HepG2 (cell line): Measurements from ENCODE around the gene BAG3. TPM values are rescaled to one million over a fixed set of nuclear protein-coding genes. Genes with fewer than 3 reads are reported as not detected.

ENCODE experiments used
- ATAC-seq: fragments of 200-7000 bp; cut with Tn5 transposase; 3 replicates; pipeline ENCODE4 v1.9.1; 2020; ENCODE audit warnings: mild to moderate bottlenecking, moderate library complexity
- BruUV-seq: library from RNA; stranded (reverse); fragments of 400-500 nt; replicated peaks from 2 replicates; lab custom pipeline; 2021; lab: Mats Ljungman, UMichigan
- CTCF ChIA-PET: fragments of 300-600 bp; formaldehyde crosslinking; extraction: SDS; loops from one replicate; lab custom pipeline; 2021; ENCODE audit warnings: low total read pairs, inconsistent platforms, low intra/inter-chr PET ratio; lab: Yijun Ruan, JAX
- POLR2A ChIA-PET: fragments of 350-600 bp; sonication (Branson Sonifier 250); formaldehyde crosslinking; loops from one replicate; lab custom pipeline; 2020; ENCODE audit warnings: antibody characterized with exemption, inconsistent platforms; lab: Yijun Ruan, JAX
- DNase-seq: peaks from one replicate; pipeline ENCODE4 v3.0.0-alpha.2; 2015; ENCODE audit warnings: low spot score
- FAIRE-seq: peaks from 3 replicates; lab custom pipeline; 2011; peaks lifted over from hg19 to GRCh38; lab: Jason Lieb, UNC
- H2AFZ ChIP-seq: one replicate; pipeline ENCODE4 v1.6.1; 2011; ENCODE audit warnings: low read length, inconsistent platforms
- H3K27ac ChIP-seq: fragments of 300-600 bp; 3 replicates; pipeline ENCODE4 v1.8.0; 2011; ENCODE audit warnings: mixed run types, mild to moderate bottlenecking, mixed read lengths, low read length, inconsistent platforms; ENCODE audit not compliant: insufficient read depth; ENCODE audit errors: extremely low read length
- H3K27me3 ChIP-seq, 2 experiments: fragments of 200-600 bp in 1 of 2; 2 replicates in 1 of 2; 3 replicates in 1 of 2; pipeline versions ENCODE4 v1.6.0 to v1.8.0; 2011; ENCODE audit warnings: low read length in 2 of 2, mild to moderate bottlenecking in 2 of 2, moderate library complexity in 2 of 2, inconsistent platforms in 1 of 2; ENCODE audit not compliant: insufficient read depth in 2 of 2, control insufficient read depth in 1 of 2
- H3K36me3 ChIP-seq, 2 experiments: fragments of 200-600 bp in 1 of 2; replicated peaks in 1 of 2; 2 replicates in 1 of 2; 3 replicates in 1 of 2; pipeline versions ENCODE4 v1.5.1 to v1.8.0; 2011; ENCODE audit warnings: low read length in 2 of 2, inconsistent platforms in 1 of 2; ENCODE audit not compliant: insufficient read depth in 2 of 2, control insufficient read depth in 1 of 2
- H3K4me1 ChIP-seq: 2 replicates; pipeline ENCODE4 v1.5.1; 2012; ENCODE audit warnings: low read length, inconsistent platforms; ENCODE audit not compliant: insufficient read depth
- H3K4me2 ChIP-seq: 2 replicates; pipeline ENCODE4 v1.6.0; 2011; ENCODE audit warnings: low read depth, low read length, inconsistent platforms
- H3K4me3 ChIP-seq, 3 experiments: fragments of 200-600 bp in 1 of 3; sonication (generic), shearing (Covaris generic) in 1 of 3; replicated peaks in 1 of 3; 2 replicates each; pipeline ENCODE4 v1.5.1; 2011 to 2016; ENCODE audit warnings: low read length in 3 of 3, inconsistent platforms in 2 of 3, low read depth in 2 of 3, mild to moderate bottlenecking in 2 of 3, control low read depth in 1 of 3, mixed read lengths in 1 of 3; ENCODE audit not compliant: insufficient read depth in 1 of 3
- H3K79me2 ChIP-seq: one replicate; pipeline ENCODE4 v1.6.1; 2011; ENCODE audit warnings: low read length, inconsistent platforms; ENCODE audit not compliant: insufficient read depth
- H3K9ac ChIP-seq: 2 replicates; pipeline ENCODE4 v1.6.0; 2011; ENCODE audit warnings: mild to moderate bottlenecking, low read depth, low read length, inconsistent platforms; ENCODE audit not compliant: insufficient read depth
- H3K9me3 ChIP-seq: 2 replicates; pipeline ENCODE4 v1.5.1; 2012; ENCODE audit warnings: mild to moderate bottlenecking, low read length
- H4K20me1 ChIP-seq: 2 replicates; pipeline ENCODE4 v1.6.0; 2011; ENCODE audit warnings: inconsistent platforms, mild to moderate bottlenecking, low read length, moderate library complexity; ENCODE audit not compliant: insufficient read depth
- ATF1 ChIP-seq: IDR thresholded peaks from 2 replicates; pipeline ENCODE4 v1.6.1; 2016; ENCODE audit warnings: mild to moderate bottlenecking, control low read depth
- CEBPG ChIP-seq: IDR thresholded peaks from 2 replicates; pipeline ENCODE4 v1.6.1; 2016
- HCFC1 ChIP-seq: fragments of 150-350 bp; IDR thresholded peaks from 2 replicates; pipeline ENCODE4 v1.6.1; 2014; ENCODE audit warnings: low read depth, low read length
- HES4 ChIP-seq: sonication (generic); formaldehyde crosslinking; IDR thresholded peaks from 2 replicates; pipeline ENCODE4 v1.9.0; 2021; ENCODE audit warnings: mild to moderate bottlenecking, missing genetic modification reagents, borderline replicate concordance
- HOXA3 ChIP-seq: sonication (generic); formaldehyde crosslinking; IDR thresholded peaks from 2 replicates; pipeline ENCODE4 v1.5.0; 2020; ENCODE audit warnings: missing genetic modification reagents
- JARID2 ChIP-seq: sonication (generic); formaldehyde crosslinking; IDR thresholded peaks from 2 replicates; pipeline ENCODE4 v1.8.1; 2023; ENCODE audit warnings: missing genetic modification reagents, inconsistent platforms; ENCODE audit not compliant: insufficient replicate concordance
- KLF12 ChIP-seq: sonication (generic); formaldehyde crosslinking; IDR thresholded peaks from 2 replicates; pipeline ENCODE4 v1.4.0; 2020; ENCODE audit warnings: missing genetic modification reagents, borderline replicate concordance
- TAF1 ChIP-seq: sonication (generic); formaldehyde crosslinking; IDR thresholded peaks from 2 replicates; pipeline ENCODE4 v1.4.0; 2020; ENCODE audit warnings: missing genetic modification reagents
- XBP1 ChIP-seq: sonication (generic); formaldehyde crosslinking; IDR thresholded peaks from 2 replicates; pipeline ENCODE4 v1.5.0; 2020; ENCODE audit warnings: missing genetic modification reagents
- ZBTB38 ChIP-seq: sonication (generic); formaldehyde crosslinking; IDR thresholded peaks from 2 replicates; pipeline ENCODE4 v1.5.1; 2020; ENCODE audit warnings: mild to moderate bottlenecking, missing genetic modification reagents
- ZBTB7B ChIP-seq: sonication (generic); formaldehyde crosslinking; IDR thresholded peaks from 2 replicates; pipeline ENCODE4 v1.4.0; 2020; ENCODE audit warnings: missing genetic modification reagents
- ZNF331 ChIP-seq: sonication (generic); formaldehyde crosslinking; IDR thresholded peaks from 2 replicates; pipeline ENCODE4 v1.4.0; 2020; ENCODE audit warnings: missing genetic modification reagents
- ZNF564 ChIP-seq: sonication (generic); formaldehyde crosslinking; IDR thresholded peaks from 2 replicates; pipeline ENCODE4 v1.8.1; 2023; ENCODE audit warnings: mild to moderate bottlenecking, missing genetic modification reagents
- ZNF772 ChIP-seq: sonication (generic); formaldehyde crosslinking; IDR thresholded peaks from 2 replicates; pipeline ENCODE4 v1.5.0; 2020; ENCODE audit warnings: mild to moderate bottlenecking, missing genetic modification reagents
- ZSCAN20 ChIP-seq: sonication (generic); formaldehyde crosslinking; IDR thresholded peaks from 2 replicates; pipeline ENCODE4 v1.4.0; 2020; ENCODE audit warnings: missing genetic modification reagents, mild to moderate bottlenecking, borderline replicate concordance
- WGBS: methylation state at CpG from one replicate; pipeline ENCODE4 v1.1.6; 2017; ENCODE audit warnings: low lambda C conversion rate; 5-methylcytosine and 5-hydroxymethylcytosine counted together
- in situ Hi-C: cut with HindIII; loops from 2 replicates; pipeline ENCODE4 v1.10.0; 2017; ENCODE audit warnings: low pct_unique_long_range_greater_than_20kb; ENCODE audit not compliant: extremely low pct_ligation_motif_present
- intact Hi-C: fragments of 100-400 bp; cut with micrococcal nuclease; formaldehyde crosslinking; loops from one replicate; pipeline ENCODE4 v1.10.0; 2022; ENCODE audit not compliant: unreplicated experiment
- polyA plus RNA-seq, 8 experiments: library from polyadenylated mRNA; depleted of rRNA in 3 of 8; stranded (reverse) in 7 of 8; unstranded in 1 of 8; fragments of >200 nt; fragmentation: Illumina TruSeq in 4 of 8; extraction: Trizol in 4 of 8; gene quantifications; 2 replicates each; pipeline versions ENCODE4 v1.2.1 to v1.2.3, GENCODE V29; 2011 to 2016; ENCODE audit warnings: low read depth in 4 of 8, missing spikeins in 1 of 8, mixed read lengths in 1 of 8; ENCODE audit not compliant: insufficient read depth in 1 of 8
- total RNA-seq, 5 experiments: library from RNA; depleted of rRNA; stranded (reverse); fragments of >200 nt; fragmentation: Illumina TruSeq; extraction: Trizol; gene quantifications; 2 replicates each; pipeline ENCODE4 v1.2.3, GENCODE V29; 2016; ENCODE audit warnings: low read depth in 1 of 5
- TF ChIP-seq, protein P1 (sequence below): sonication (generic); formaldehyde crosslinking; IDR thresholded peaks from 2 replicates; pipeline ENCODE4 v1.4.0; 2020; ENCODE audit warnings: missing genetic modification reagents
- TF ChIP-seq, protein P2 (sequence below): fragments of 450-650 bp; IDR thresholded peaks from 2 replicates; pipeline ENCODE4 v1.6.1; 2016
- TF ChIP-seq, protein P3 (sequence below): sonication (generic); formaldehyde crosslinking; IDR thresholded peaks from 2 replicates; pipeline ENCODE4 v1.4.0; 2020; ENCODE audit warnings: missing genetic modification reagents
- TF ChIP-seq, protein P4 (sequence below): sonication (generic); formaldehyde crosslinking; IDR thresholded peaks from 2 replicates; pipeline ENCODE4 v1.5.0; 2020; ENCODE audit warnings: missing genetic modification reagents, mild to moderate bottlenecking, borderline replicate concordance
- TF ChIP-seq, protein P5 (sequence below): IDR thresholded peaks from 2 replicates; pipeline ENCODE4 v1.6.1; 2016; ENCODE audit warnings: mild to moderate bottlenecking, missing biosample characterization, missing genetic modification reagents

Gene BAG3
- total and polyA plus RNA-seq, 2 of the 13 experiments (the other 11 are each of a cell fraction or from before 2014, with no cell fraction given): 2.9 to 6.7 TPM

DNA sequence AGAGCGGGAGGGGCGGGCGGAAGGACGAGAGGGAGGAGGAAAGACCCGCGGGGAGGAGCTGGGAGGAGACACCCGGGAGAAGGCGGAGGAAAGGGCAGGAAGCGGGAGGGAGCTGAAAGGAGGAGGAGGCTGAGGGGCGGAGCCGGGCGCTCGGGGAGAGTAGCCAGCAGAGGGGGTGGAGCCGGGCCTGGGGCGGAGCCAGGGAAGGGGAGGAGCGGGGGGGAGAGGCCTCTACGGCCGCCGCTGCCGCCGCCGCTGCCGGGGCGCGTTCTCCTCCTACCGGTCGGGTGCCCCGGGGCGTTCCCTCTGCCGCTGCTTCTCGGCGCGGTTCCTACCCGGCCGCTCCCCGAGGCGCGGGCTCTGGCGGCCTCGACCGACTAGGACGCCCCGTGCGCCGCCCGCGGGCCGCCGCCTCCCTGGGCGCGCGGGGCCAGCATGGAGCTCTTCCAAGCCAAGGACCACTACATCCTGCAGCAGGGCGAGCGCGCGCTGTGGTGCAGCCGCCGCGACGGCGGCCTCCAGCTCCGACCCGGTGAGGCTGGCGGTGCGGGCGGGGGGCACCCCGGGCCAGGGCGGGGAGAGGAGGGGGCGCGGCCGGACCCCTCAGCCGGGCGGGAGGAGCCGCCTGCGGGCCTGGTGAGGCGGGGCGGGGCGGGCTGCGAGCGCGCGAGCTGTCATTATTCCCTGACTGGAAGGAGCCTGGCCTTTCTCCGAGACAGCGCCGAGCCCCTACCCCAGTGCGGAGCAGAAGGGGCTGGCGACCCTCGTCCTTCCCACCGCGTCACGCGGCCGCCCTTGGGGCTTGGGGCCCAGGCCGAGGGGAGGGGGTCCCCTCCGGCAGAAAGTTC is 74.9 kb downstream of the BAG3 start, which contains the start of gene INPP5F:
Gene INPP5F (plus strand): TSS at position 223 of the 848 bp plus-strand sequence. CDS start 213 bp downstream, at position 436.
- ChIA-PET POLR2A (interaction anchor here (0.7 to 3.4 kb wide), 24 partner anchors 9 to 170 kb away, joined by 3 to 30 read pairs (median 4); partner anchors contain the start of genes BAG3, MCMBP and SEC23IP), CTCF (interaction anchor here (0.9 kb wide), 1 partner anchor 25 kb away, joined by 3 read pairs; no protein-coding TSS in a partner anchor)
- peaks cover 37% of the 10 kb centered on the region for H3K79me2 ChIP-seq
- no peaks in the 10 kb centered on the region for H3K9me3 ChIP-seq
- intact Hi-C loops (loop anchor here (2.0 to 10.0 kb wide), 2 partner anchors 39 to 131 kb away; partner anchors contain the start of gene TIAL1), in situ Hi-C loops (no loop called here)
- peaks cover 50% of the 10 kb centered on the region for H3K4me1 ChIP-seq
- ATAC-seq: peak; percentile 85; the same call in 2 of the 3 replicates
- no peaks in the 10 kb centered on the region; a peak in 1 of 5 replicates for H3K27me3 ChIP-seq
- DNase-seq: peak; percentile 95
- WGBS: 1% methylated on average over 15 of the region's 95 CpGs
- no peak for FAIRE-seq
- no peaks in the 10 kb centered on the region for H3K36me3 ChIP-seq
- H4K20me1 ChIP-seq: no peaks in the 10 kb centered on the region
- peak within 1 kb of the TSS; percentile 89 for H3K9ac ChIP-seq
- H3K27ac ChIP-seq: peak within 1 kb of the TSS; percentile 95
- no TSS peak for BruUV-seq
- H3K4me2 ChIP-seq: peak within 1 kb of the TSS; percentile 95
- H2AFZ ChIP-seq: no peak within 1 kb of the TSS
- peak within 1 kb of the TSS; percentile 86 to 97 (median 88) for H3K4me3 ChIP-seq
- 0 out of 2 replicates have a peak, but pooled peaks have one; percentile 3 for TF ChIP-seq ZBTB38 (CRISPR knock-in tag)
- TF ChIP-seq, protein P1, sequence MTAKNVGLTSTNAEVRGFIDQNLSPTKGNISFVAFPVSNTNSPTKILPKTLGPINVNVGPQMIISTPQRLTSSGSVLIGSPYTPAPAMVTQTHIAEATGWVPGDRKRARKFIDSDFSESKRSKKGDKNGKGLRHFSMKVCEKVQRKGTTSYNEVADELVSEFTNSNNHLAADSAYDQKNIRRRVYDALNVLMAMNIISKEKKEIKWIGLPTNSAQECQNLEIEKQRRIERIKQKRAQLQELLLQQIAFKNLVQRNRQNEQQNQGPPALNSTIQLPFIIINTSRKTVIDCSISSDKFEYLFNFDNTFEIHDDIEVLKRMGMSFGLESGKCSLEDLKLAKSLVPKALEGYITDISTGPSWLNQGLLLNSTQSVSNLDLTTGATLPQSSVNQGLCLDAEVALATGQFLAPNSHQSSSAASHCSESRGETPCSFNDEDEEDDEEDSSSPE: peak; percentile 13; the same call in 1 of the 2 replicates
- TF ChIP-seq ZBTB7B: peak; percentile 6; the same call in 1 of the 2 replicates
- no peak for TF ChIP-seq HCFC1
- no peak for TF ChIP-seq JARID2 (CRISPR knock-in tag)
- TF ChIP-seq CEBPG: no peak
- peak; percentile 38; the same call in 1 of the 2 replicates for TF ChIP-seq ZNF772 (CRISPR knock-in tag)
- TF ChIP-seq ZNF331 (CRISPR knock-in tag): no peak
- TF ChIP-seq TAF1 (CRISPR knock-in tag): peak; percentile 18; the same call in 1 of the 2 replicates
- TF ChIP-seq ZSCAN20 (CRISPR knock-in tag): peak; percentile 46; the same call in 1 of the 2 replicates
- TF ChIP-seq HOXA3 (CRISPR knock-in tag): peak; percentile 11; the same call in 1 of the 2 replicates
- 0 out of 2 replicates have a peak, but pooled peaks have one; percentile 23 for TF ChIP-seq KLF12 (CRISPR knock-in tag)
- TF ChIP-seq ATF1: no peak
- 0 out of 2 replicates have a peak, but pooled peaks have one; percentile 47 for TF ChIP-seq ZNF564
- no peak for TF ChIP-seq XBP1 (CRISPR knock-in tag)
- TF ChIP-seq, protein P2, sequence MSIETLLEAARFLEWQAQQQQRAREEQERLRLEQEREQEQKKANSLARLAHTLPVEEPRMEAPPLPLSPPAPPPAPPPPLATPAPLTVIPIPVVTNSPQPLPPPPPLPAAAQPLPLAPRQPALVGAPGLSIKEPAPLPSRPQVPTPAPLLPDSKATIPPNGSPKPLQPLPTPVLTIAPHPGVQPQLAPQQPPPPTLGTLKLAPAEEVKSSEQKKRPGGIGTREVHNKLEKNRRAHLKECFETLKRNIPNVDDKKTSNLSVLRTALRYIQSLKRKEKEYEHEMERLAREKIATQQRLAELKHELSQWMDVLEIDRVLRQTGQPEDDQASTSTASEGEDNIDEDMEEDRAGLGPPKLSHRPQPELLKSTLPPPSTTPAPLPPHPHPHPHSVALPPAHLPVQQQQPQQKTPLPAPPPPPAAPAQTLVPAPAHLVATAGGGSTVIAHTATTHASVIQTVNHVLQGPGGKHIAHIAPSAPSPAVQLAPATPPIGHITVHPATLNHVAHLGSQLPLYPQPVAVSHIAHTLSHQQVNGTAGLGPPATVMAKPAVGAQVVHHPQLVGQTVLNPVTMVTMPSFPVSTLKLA: peak; percentile 23; the same call in 1 of the 2 replicates
- TF ChIP-seq, protein P3, sequence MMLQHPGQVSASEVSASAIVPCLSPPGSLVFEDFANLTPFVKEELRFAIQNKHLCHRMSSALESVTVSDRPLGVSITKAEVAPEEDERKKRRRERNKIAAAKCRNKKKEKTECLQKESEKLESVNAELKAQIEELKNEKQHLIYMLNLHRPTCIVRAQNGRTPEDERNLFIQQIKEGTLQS: no peak
- TF ChIP-seq, protein P4, sequence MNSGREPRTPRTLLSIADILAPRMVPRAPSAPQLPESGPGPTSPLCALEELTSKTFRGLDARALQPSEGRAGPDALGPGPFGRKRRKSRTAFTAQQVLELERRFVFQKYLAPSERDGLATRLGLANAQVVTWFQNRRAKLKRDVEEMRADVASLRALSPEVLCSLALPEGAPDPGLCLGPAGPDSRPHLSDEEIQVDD (CRISPR knock-in tag): 0 out of 2 replicates have a peak, but pooled peaks have one; percentile 64
- TF ChIP-seq, protein P5, sequence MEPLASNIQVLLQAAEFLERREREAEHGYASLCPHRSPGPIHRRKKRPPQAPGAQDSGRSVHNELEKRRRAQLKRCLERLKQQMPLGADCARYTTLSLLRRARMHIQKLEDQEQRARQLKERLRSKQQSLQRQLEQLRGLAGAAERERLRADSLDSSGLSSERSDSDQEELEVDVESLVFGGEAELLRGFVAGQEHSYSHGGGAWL: no peak; the same call in 1 of the 2 replicates
- peak; percentile 74; the same call in 1 of the 2 replicates for TF ChIP-seq HES4
